HepG2 (cell line): Measurements from ENCODE around the gene BAG5. TPM values are rescaled to one million over a fixed set of nuclear protein-coding genes. Genes with fewer than 3 reads are reported as not detected.

Experiments
- BCL6 ChIP-seq: IDR thresholded peaks from 2 replicates; pipeline ENCODE4 v1.6.1; 2016; ENCODE audit warnings: missing genetic modification reagents, missing compliant biosample characterization
- BORCS8-MEF2B ChIP-seq: sonication (generic); formaldehyde crosslinking; IDR thresholded peaks from 2 replicates; pipeline ENCODE4 v1.8.0; 2022; ENCODE audit warnings: mild to moderate bottlenecking, missing genetic modification reagents
- DNMT3B ChIP-seq: conservative IDR thresholded peaks from 2 replicates; pipeline ENCODE4 v1.6.1; 2016; ENCODE audit warnings: missing biosample characterization, control low read depth
- EP300 ChIP-seq, 3 experiments: sonication (generic) in 1 of 3; formaldehyde crosslinking in 1 of 3; IDR thresholded peaks; 2 replicates each; pipeline versions ENCODE4 v1.5.1 to v1.6.1; 2011 to 2020; ENCODE audit warnings: low read depth in 2 of 3, low read length in 2 of 3, borderline replicate concordance in 1 of 3, improper control_type of control experiment in 1 of 3, mild to moderate bottlenecking in 1 of 3, missing genetic modification reagents in 1 of 3, moderate library complexity in 1 of 3
- ESRRA ChIP-seq: sonication (generic); formaldehyde crosslinking; IDR thresholded peaks from 2 replicates; pipeline ENCODE4 v1.5.1; 2020; ENCODE audit warnings: mild to moderate bottlenecking, low read depth, missing genetic modification reagents
- MAFF ChIP-seq: IDR thresholded peaks from 2 replicates; pipeline ENCODE4 v1.6.1; 2011; ENCODE audit warnings: low read depth, low read length, improper control_type of control experiment
- MEF2D ChIP-seq: sonication (generic); formaldehyde crosslinking; IDR thresholded peaks from 2 replicates; pipeline ENCODE4 v1.5.1; 2020; ENCODE audit warnings: mild to moderate bottlenecking, missing genetic modification reagents
- MYC ChIP-seq: sonication (generic); formaldehyde crosslinking; IDR thresholded peaks from 2 replicates; pipeline ENCODE4 v1.9.0; 2021; ENCODE audit warnings: missing genetic modification reagents, borderline replicate concordance
- NFKBIZ ChIP-seq: IDR thresholded peaks from 2 replicates; pipeline ENCODE4 v1.6.1; 2018; ENCODE audit warnings: missing genetic modification reagents, missing compliant biosample characterization
- NPAS2 ChIP-seq: sonication (generic); formaldehyde crosslinking; IDR thresholded peaks from 2 replicates; pipeline ENCODE4 v1.8.0; 2022; ENCODE audit warnings: mild to moderate bottlenecking, missing genetic modification reagents, borderline replicate concordance
- PLRG1 ChIP-seq: fragments of 450-650 bp; conservative IDR thresholded peaks from 2 replicates; pipeline ENCODE4 v1.6.1; 2016
- SP2 ChIP-seq: sonication (generic); formaldehyde crosslinking; IDR thresholded peaks from 2 replicates; pipeline ENCODE4 v1.5.1; 2020; ENCODE audit warnings: mild to moderate bottlenecking, missing genetic modification reagents
- TMF1 ChIP-seq: sonication (generic); formaldehyde crosslinking; IDR thresholded peaks from 2 replicates; pipeline ENCODE4 v1.8.1; 2022; ENCODE audit warnings: low read depth, missing genetic modification reagents
- ZNF260 ChIP-seq: sonication (generic); formaldehyde crosslinking; IDR thresholded peaks from 2 replicates; pipeline ENCODE4 v1.4.0; 2020; ENCODE audit warnings: missing genetic modification reagents, low read depth, mild to moderate bottlenecking, borderline replicate concordance
- ZNF547 ChIP-seq: sonication (generic); formaldehyde crosslinking; IDR thresholded peaks from 2 replicates; pipeline ENCODE4 v1.5.1; 2020; ENCODE audit warnings: mild to moderate bottlenecking, missing genetic modification reagents
- ZNF562 ChIP-seq: sonication (generic); formaldehyde crosslinking; IDR thresholded peaks from 2 replicates; pipeline ENCODE4 v1.8.0; 2022; ENCODE audit warnings: missing genetic modification reagents, borderline replicate concordance
- ZNF570 ChIP-seq: sonication (generic); formaldehyde crosslinking; IDR thresholded peaks from 2 replicates; pipeline ENCODE4 v1.4.0; 2020; ENCODE audit warnings: mild to moderate bottlenecking, missing genetic modification reagents, borderline replicate concordance
- ZNF614 ChIP-seq: IDR thresholded peaks from 2 replicates; pipeline ENCODE4 v1.6.1; 2018; ENCODE audit warnings: missing biosample characterization, missing genetic modification reagents, inconsistent platforms, borderline replicate concordance
- ZNF720 ChIP-seq: sonication (generic); formaldehyde crosslinking; IDR thresholded peaks from 2 replicates; pipeline ENCODE4 v1.4.0; 2020; ENCODE audit warnings: missing genetic modification reagents
- ZNF773 ChIP-seq: sonication (generic); formaldehyde crosslinking; IDR thresholded peaks from 2 replicates; pipeline ENCODE4 v1.4.0; 2020; ENCODE audit warnings: missing genetic modification reagents, borderline replicate concordance
- polyA plus RNA-seq, 8 experiments: library from polyadenylated mRNA; depleted of rRNA in 3 of 8; stranded (reverse) in 7 of 8; unstranded in 1 of 8; fragments of >200 nt; fragmentation: Illumina TruSeq in 4 of 8; extraction: Trizol in 4 of 8; gene quantifications; 2 replicates each; pipeline versions ENCODE4 v1.2.1 to v1.2.3, GENCODE V29; 2011 to 2016; ENCODE audit warnings: low read depth in 4 of 8, missing spikeins in 1 of 8, mixed read lengths in 1 of 8; ENCODE audit not compliant: insufficient read depth in 1 of 8
- total RNA-seq, 5 experiments: library from RNA; depleted of rRNA; stranded (reverse); fragments of >200 nt; fragmentation: Illumina TruSeq; extraction: Trizol; gene quantifications; 2 replicates each; pipeline ENCODE4 v1.2.3, GENCODE V29; 2016; ENCODE audit warnings: low read depth in 1 of 5
- TF ChIP-seq, protein P1 (sequence below): sonication (generic); formaldehyde crosslinking; IDR thresholded peaks from 2 replicates; pipeline ENCODE4 v1.5.0; 2020; ENCODE audit warnings: mild to moderate bottlenecking, missing genetic modification reagents
- TF ChIP-seq, protein P2 (sequence below): sonication (generic); formaldehyde crosslinking; IDR thresholded peaks from 2 replicates; pipeline ENCODE4 v1.4.0; 2020; ENCODE audit warnings: mild to moderate bottlenecking, missing genetic modification reagents
- TF ChIP-seq, protein P3 (sequence below): IDR thresholded peaks from 2 replicates; pipeline ENCODE4 v1.6.1; 2012; ENCODE audit warnings: inconsistent platforms
- TF ChIP-seq, protein P4 (sequence below): fragments of 450-650 bp; IDR thresholded peaks from 2 replicates; pipeline ENCODE4 v1.6.1; 2017
- TF ChIP-seq, protein P5 (sequence below): sonication (generic); formaldehyde crosslinking; IDR thresholded peaks from 2 replicates; pipeline ENCODE4 v1.4.0; 2020; ENCODE audit warnings: mild to moderate bottlenecking, missing genetic modification reagents

BAG5 gene
- total and polyA plus RNA-seq, 2 of the 13 experiments (the other 11 are each of a cell fraction or from before 2014, with no cell fraction given): 3.5 to 21.0 TPM

DNA sequence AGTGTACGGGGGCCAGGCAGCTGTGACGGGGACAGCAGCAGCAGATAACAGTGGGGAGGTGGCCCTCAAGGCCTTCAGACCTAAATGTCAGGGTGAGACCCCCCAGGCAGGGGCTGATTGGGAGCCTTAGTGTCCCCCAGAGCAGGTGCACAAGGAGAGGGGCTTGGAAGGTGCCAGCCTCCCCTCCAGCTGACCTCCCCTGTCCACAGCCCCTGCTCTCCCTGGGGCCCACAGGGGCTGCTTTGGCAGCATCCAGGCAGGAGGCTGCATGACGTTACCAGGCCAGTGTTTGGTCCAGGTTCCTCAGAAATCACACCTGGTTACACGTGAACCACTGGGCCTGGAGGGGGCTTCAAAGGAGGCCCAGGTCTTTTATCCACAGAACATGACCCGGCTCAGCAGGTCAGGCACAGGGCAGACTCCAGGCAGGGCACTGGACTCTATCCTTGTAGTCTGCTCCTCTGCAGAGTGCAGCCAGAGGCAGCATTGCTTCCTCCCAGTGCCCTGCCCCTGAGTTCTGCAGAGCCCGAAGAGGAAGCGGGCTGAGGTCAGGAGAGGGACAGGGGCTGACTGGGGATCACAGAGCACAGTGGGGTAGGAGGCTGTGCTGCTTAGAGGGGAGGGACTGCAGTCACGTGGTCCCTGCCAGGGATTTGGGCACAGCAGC lies 36.1 kb downstream of the BAG5 start (continued):
- TF ChIP-seq, protein P1, sequence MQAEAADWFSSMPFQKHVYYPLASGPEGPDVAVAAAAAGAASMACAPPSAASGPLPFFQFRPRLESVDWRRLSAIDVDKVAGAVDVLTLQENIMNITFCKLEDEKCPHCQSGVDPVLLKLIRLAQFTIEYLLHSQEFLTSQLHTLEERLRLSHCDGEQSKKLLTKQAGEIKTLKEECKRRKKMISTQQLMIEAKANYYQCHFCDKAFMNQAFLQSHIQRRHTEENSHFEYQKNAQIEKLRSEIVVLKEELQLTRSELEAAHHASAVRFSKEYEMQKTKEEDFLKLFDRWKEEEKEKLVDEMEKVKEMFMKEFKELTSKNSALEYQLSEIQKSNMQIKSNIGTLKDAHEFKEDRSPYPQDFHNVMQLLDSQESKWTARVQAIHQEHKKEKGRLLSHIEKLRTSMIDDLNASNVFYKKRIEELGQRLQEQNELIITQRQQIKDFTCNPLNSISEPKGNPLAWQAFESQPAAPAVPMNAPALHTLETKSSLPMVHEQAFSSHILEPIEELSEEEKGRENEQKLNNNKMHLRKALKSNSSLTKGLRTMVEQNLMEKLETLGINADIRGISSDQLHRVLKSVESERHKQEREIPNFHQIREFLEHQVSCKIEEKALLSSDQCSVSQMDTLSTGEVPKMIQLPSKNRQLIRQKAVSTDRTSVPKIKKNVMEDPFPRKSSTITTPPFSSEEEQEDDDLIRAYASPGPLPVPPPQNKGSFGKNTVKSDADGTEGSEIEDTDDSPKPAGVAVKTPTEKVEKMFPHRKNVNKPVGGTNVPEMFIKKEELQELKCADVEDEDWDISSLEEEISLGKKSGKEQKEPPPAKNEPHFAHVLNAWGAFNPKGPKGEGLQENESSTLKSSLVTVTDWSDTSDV (CRISPR knock-in tag): peak; percentile 53; the same call in 1 of the 2 replicates
- TF ChIP-seq, protein P2, sequence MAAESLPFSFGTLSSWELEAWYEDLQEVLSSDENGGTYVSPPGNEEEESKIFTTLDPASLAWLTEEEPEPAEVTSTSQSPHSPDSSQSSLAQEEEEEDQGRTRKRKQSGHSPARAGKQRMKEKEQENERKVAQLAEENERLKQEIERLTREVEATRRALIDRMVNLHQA (CRISPR knock-in tag): no peak
- TF ChIP-seq ZNF260: no peak
- no peak for TF ChIP-seq ZNF773
- TF ChIP-seq NFKBIZ (CRISPR knock-in tag): no peak
- TF ChIP-seq TMF1 (CRISPR knock-in tag): no peak
- no peak for TF ChIP-seq ZNF570 (CRISPR knock-in tag)
- TF ChIP-seq EP300 (IDR thresholded peaks at IDR 0.05; ENCODE audit: low read depth in 2 of 2, low read length in 2 of 2): no peak
- no peak for TF ChIP-seq EP300 (CRISPR knock-in tag; IDR thresholded peaks at IDR 0.05; ENCODE audit: borderline replicate concordance)
- no peak for TF ChIP-seq ZNF720 (CRISPR knock-in tag)
- TF ChIP-seq, protein P3, sequence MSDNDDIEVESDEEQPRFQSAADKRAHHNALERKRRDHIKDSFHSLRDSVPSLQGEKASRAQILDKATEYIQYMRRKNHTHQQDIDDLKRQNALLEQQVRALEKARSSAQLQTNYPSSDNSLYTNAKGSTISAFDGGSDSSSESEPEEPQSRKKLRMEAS: peak; percentile 40; the same call in 1 of the 2 replicates
- TF ChIP-seq, protein P4, sequence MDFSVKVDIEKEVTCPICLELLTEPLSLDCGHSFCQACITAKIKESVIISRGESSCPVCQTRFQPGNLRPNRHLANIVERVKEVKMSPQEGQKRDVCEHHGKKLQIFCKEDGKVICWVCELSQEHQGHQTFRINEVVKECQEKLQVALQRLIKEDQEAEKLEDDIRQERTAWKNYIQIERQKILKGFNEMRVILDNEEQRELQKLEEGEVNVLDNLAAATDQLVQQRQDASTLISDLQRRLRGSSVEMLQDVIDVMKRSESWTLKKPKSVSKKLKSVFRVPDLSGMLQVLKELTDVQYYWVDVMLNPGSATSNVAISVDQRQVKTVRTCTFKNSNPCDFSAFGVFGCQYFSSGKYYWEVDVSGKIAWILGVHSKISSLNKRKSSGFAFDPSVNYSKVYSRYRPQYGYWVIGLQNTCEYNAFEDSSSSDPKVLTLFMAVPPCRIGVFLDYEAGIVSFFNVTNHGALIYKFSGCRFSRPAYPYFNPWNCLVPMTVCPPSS: no peak
- TF ChIP-seq PLRG1: no peak
- TF ChIP-seq MAFF: no peak
- TF ChIP-seq ZNF562 (CRISPR knock-in tag): no peak
- peak; percentile 69; the same call in 1 of the 2 replicates for TF ChIP-seq MEF2D
- TF ChIP-seq NPAS2 (CRISPR knock-in tag): no peak
- TF ChIP-seq ESRRA (CRISPR knock-in tag): 0 out of 2 replicates have a peak, but pooled peaks have one; percentile 21
- TF ChIP-seq ZNF547 (CRISPR knock-in tag): peak; percentile 40; the same call in 1 of the 2 replicates
- TF ChIP-seq BORCS8-MEF2B (CRISPR knock-in tag): no peak
- 0 out of 2 replicates have a peak, but pooled peaks have one; percentile 39 for TF ChIP-seq ZNF614
- no peak for TF ChIP-seq SP2 (CRISPR knock-in tag)
- 0 out of 2 replicates have a peak, but pooled peaks have one; percentile 24 for TF ChIP-seq BCL6 (CRISPR knock-in tag)
- TF ChIP-seq DNMT3B: no peak
- no peak for TF ChIP-seq MYC (CRISPR knock-in tag)
- TF ChIP-seq, protein P5, sequence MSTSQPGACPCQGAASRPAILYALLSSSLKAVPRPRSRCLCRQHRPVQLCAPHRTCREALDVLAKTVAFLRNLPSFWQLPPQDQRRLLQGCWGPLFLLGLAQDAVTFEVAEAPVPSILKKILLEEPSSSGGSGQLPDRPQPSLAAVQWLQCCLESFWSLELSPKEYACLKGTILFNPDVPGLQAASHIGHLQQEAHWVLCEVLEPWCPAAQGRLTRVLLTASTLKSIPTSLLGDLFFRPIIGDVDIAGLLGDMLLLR (CRISPR knock-in tag): no peak
